GM21529 (cell line): ENCODE data around the gene ACTR2.
"Not testable (repeated sequence)": the region's sequence is repeated elsewhere in the genome, so short reads cannot be mapped to it uniquely, and the experiment has no call there.

Source experiments
- ATAC-seq: cut with Tn5 transposase; IDR thresholded peaks from one replicate; pipeline ENCODE4 v1.9.1; 2021; ENCODE audit not compliant: unreplicated experiment

The ACTR2 gene

GRCh38 chr2:65309699-65310098, 82.1 kb downstream of the ACTR2 start:
- no peak for ATAC-seq

- no peak for ATAC-seq
Measured at GRCh38 chr2:65311049-65311448, 83.4 kb downstream of the ACTR2 start.

- no peak for ATAC-seq
Measured at GRCh38 chr2:65311596-65311995, 84.0 kb downstream of the ACTR2 start.

- no peak for ATAC-seq
Measured at GRCh38 chr2:65313126-65313953, 85.7 kb downstream of the ACTR2 start.

GRCh38 chr2:65313954-65314256, 86.3 kb downstream of the ACTR2 start:
- ATAC-seq = no peak

GRCh38 chr2:65314801-65315441, 87.3 kb downstream of the ACTR2 start:
- no peak for ATAC-seq

GRCh38 chr2:65316072-65316471, 88.4 kb downstream of the ACTR2 start:
- no peak for ATAC-seq

GRCh38 chr2:65317351-65317750, 89.7 kb downstream of the ACTR2 start:
- ATAC-seq = not testable (repeated sequence)

GRCh38 chr2:65317841-65318240, 90.2 kb downstream of the ACTR2 start:
- ATAC-seq = no peak

GRCh38 chr2:65319072-65319673, 91.5 kb downstream of the ACTR2 start:
- ATAC-seq = no peak

- ATAC-seq = no peak
Measured at GRCh38 chr2:65319674-65320041, 92.0 kb downstream of the ACTR2 start.

- peak; percentile 61 for ATAC-seq
Measured at GRCh38 chr2:65320042-65320725, 92.6 kb downstream of the ACTR2 start.
